ENCODE data around the gene MUSK.

DNA sequence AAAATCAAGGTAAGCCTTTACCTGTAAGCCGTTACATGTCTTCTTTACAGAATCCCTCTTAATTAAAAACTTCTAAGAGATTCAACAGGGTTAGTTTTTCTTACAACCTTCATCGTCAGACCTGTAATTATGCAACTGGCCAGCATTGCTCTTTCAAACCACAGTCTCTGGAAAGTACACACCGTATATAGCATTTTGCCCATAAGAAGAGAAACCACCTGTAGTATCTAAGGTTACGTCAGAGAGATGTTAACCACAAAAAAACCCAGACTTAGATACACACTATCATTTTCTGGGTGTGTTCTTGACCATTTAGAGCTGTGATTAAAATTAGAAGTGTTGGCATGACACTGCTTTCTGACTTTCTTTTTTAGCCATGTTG, 140.0 kb downstream of the MUSK start:
- TF ChIP-seq EP300 (IDR thresholded peaks at IDR 0.05) = no peak
- TF ChIP-seq, protein P1, sequence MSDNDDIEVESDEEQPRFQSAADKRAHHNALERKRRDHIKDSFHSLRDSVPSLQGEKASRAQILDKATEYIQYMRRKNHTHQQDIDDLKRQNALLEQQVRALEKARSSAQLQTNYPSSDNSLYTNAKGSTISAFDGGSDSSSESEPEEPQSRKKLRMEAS (IDR thresholded peaks at IDR 0.05) = no peak
- TF ChIP-seq, protein P2, sequence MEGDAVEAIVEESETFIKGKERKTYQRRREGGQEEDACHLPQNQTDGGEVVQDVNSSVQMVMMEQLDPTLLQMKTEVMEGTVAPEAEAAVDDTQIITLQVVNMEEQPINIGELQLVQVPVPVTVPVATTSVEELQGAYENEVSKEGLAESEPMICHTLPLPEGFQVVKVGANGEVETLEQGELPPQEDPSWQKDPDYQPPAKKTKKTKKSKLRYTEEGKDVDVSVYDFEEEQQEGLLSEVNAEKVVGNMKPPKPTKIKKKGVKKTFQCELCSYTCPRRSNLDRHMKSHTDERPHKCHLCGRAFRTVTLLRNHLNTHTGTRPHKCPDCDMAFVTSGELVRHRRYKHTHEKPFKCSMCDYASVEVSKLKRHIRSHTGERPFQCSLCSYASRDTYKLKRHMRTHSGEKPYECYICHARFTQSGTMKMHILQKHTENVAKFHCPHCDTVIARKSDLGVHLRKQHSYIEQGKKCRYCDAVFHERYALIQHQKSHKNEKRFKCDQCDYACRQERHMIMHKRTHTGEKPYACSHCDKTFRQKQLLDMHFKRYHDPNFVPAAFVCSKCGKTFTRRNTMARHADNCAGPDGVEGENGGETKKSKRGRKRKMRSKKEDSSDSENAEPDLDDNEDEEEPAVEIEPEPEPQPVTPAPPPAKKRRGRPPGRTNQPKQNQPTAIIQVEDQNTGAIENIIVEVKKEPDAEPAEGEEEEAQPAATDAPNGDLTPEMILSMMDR (IDR thresholded peaks at IDR 0.05) = no peak
- TF ChIP-seq HOXB5 (CRISPR knock-in tag; IDR thresholded peaks at IDR 0.05) = no peak
- no peak for TF ChIP-seq CHD2 (IDR thresholded peaks at IDR 0.05; ENCODE audit: low read length, partially characterized antibody)
- no peak for TF ChIP-seq POLR2A (IDR thresholded peaks at IDR 0.05; ENCODE audit: low read length)
- TF ChIP-seq, protein P3, sequence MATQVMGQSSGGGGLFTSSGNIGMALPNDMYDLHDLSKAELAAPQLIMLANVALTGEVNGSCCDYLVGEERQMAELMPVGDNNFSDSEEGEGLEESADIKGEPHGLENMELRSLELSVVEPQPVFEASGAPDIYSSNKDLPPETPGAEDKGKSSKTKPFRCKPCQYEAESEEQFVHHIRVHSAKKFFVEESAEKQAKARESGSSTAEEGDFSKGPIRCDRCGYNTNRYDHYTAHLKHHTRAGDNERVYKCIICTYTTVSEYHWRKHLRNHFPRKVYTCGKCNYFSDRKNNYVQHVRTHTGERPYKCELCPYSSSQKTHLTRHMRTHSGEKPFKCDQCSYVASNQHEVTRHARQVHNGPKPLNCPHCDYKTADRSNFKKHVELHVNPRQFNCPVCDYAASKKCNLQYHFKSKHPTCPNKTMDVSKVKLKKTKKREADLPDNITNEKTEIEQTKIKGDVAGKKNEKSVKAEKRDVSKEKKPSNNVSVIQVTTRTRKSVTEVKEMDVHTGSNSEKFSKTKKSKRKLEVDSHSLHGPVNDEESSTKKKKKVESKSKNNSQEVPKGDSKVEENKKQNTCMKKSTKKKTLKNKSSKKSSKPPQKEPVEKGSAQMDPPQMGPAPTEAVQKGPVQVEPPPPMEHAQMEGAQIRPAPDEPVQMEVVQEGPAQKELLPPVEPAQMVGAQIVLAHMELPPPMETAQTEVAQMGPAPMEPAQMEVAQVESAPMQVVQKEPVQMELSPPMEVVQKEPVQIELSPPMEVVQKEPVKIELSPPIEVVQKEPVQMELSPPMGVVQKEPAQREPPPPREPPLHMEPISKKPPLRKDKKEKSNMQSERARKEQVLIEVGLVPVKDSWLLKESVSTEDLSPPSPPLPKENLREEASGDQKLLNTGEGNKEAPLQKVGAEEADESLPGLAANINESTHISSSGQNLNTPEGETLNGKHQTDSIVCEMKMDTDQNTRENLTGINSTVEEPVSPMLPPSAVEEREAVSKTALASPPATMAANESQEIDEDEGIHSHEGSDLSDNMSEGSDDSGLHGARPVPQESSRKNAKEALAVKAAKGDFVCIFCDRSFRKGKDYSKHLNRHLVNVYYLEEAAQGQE (IDR thresholded peaks at IDR 0.05) = no peak
